HEK293 (cell line): ENCODE results near the gene USP30.

ENCODE experiments used
- CTCF ChIA-PET: fragments of 350-600 bp; formaldehyde crosslinking; extraction: SDS; loops from one replicate; lab custom pipeline; 2021; ENCODE audit warnings: antibody characterized with exemption; lab: Yijun Ruan, JAX
- POLR2A ChIA-PET: fragments of 300-600 bp; formaldehyde crosslinking; extraction: SDS; loops from one replicate; lab custom pipeline; 2020; ENCODE audit warnings: antibody characterized with exemption, inconsistent platforms; lab: Yijun Ruan, JAX
- H3K27ac ChIP-seq: fragments of 200-500 bp; sonication (Bioruptor generic); 2 replicates; pipeline ENCODE4 v1.5.1; 2014; ENCODE audit warnings: low read depth, low read length, control low read depth, inconsistent platforms; ENCODE audit errors: extremely low read depth
- H3K36me3 ChIP-seq, 2 experiments: fragments of 200-500 bp in 1 of 2; sonication (Bioruptor generic) in 1 of 2; 1 replicate in 1 of 2; 2 replicates in 1 of 2; pipeline ENCODE4 v1.5.1; 2014 to 2017; ENCODE audit warnings: inconsistent platforms in 2 of 2, low read length in 2 of 2; ENCODE audit not compliant: control insufficient read depth in 2 of 2, insufficient read depth in 1 of 2
- H3K4me1 ChIP-seq: fragments of 200-500 bp; sonication (Bioruptor generic); 2 replicates; pipeline ENCODE4 v1.5.1; 2014; ENCODE audit warnings: mild to moderate bottlenecking, low read length, inconsistent platforms; ENCODE audit not compliant: control insufficient read depth, insufficient read depth
- H3K4me3 ChIP-seq: 2 replicates; pipeline ENCODE4 v1.5.1; 2011; ENCODE audit warnings: low read depth, mild to moderate bottlenecking, control low read depth, low read length, moderate library complexity
- H3K9me3 ChIP-seq: fragments of 200-500 bp; sonication (Bioruptor generic); 2 replicates; pipeline ENCODE4 v1.5.1; 2014; ENCODE audit warnings: low read depth, low read length, inconsistent platforms; ENCODE audit not compliant: control insufficient read depth, insufficient read depth
- BCL11B ChIP-seq: fragments of 450-650 bp; formaldehyde crosslinking; IDR thresholded peaks from 2 replicates; pipeline ENCODE4 v1.5.1; 2016; ENCODE audit warnings: low read depth, missing biosample characterization, missing genetic modification characterization
- KLF16 ChIP-seq: fragments of 450-650 bp; formaldehyde crosslinking; IDR thresholded peaks from 2 replicates; pipeline ENCODE4 v1.5.1; 2017; ENCODE audit warnings: missing biosample characterization, missing genetic modification characterization
- KLF9 ChIP-seq: fragments of 450-650 bp; formaldehyde crosslinking; IDR thresholded peaks from 2 replicates; pipeline ENCODE4 v1.5.1; 2016; ENCODE audit warnings: missing biosample characterization, missing genetic modification characterization, low read depth
- OVOL3 ChIP-seq: fragments of 450-650 bp; formaldehyde crosslinking; IDR thresholded peaks from 2 replicates; pipeline ENCODE4 v1.5.1; 2016; ENCODE audit warnings: missing biosample characterization, missing genetic modification characterization
- REPIN1 ChIP-seq: fragments of 450-650 bp; formaldehyde crosslinking; IDR thresholded peaks from 2 replicates; pipeline ENCODE4 v1.5.1; 2017; ENCODE audit warnings: missing biosample characterization, missing genetic modification characterization, low read depth
- WT1 ChIP-seq: fragments of 450-650 bp; formaldehyde crosslinking; IDR thresholded peaks from 2 replicates; pipeline ENCODE4 v1.5.1; 2016; ENCODE audit warnings: missing biosample characterization, missing genetic modification characterization
- ZBTB17 ChIP-seq: fragments of 450-650 bp; formaldehyde crosslinking; IDR thresholded peaks from 2 replicates; pipeline ENCODE4 v1.5.1; 2016; ENCODE audit warnings: missing biosample characterization, missing genetic modification characterization
- ZBTB8A ChIP-seq: fragments of 450-650 bp; formaldehyde crosslinking; IDR thresholded peaks from 2 replicates; pipeline ENCODE4 v1.5.1; 2016; ENCODE audit warnings: missing biosample characterization, missing genetic modification characterization
- ZFP41 ChIP-seq: fragments of 450-650 bp; formaldehyde crosslinking; IDR thresholded peaks from 2 replicates; pipeline ENCODE4 v1.5.1; 2016; ENCODE audit warnings: missing biosample characterization, missing genetic modification characterization, borderline replicate concordance
- ZFP69B ChIP-seq: fragments of 450-650 bp; formaldehyde crosslinking; IDR thresholded peaks from 2 replicates; pipeline ENCODE4 v1.5.1; 2016; ENCODE audit warnings: missing biosample characterization, missing genetic modification characterization
- ZNF155 ChIP-seq: fragments of 450-650 bp; formaldehyde crosslinking; IDR thresholded peaks from 2 replicates; pipeline ENCODE4 v1.5.1; 2016; ENCODE audit warnings: missing biosample characterization, missing genetic modification characterization
- ZNF175 ChIP-seq: fragments of 450-650 bp; formaldehyde crosslinking; IDR thresholded peaks from 2 replicates; pipeline ENCODE4 v1.5.1; 2016; ENCODE audit warnings: missing biosample characterization, missing genetic modification characterization
- ZNF350 ChIP-seq: fragments of 450-650 bp; formaldehyde crosslinking; IDR thresholded peaks from 2 replicates; pipeline ENCODE4 v1.5.0; 2017; ENCODE audit warnings: missing biosample characterization, mild to moderate bottlenecking, missing genetic modification characterization
- ZNF423 ChIP-seq: fragments of 450-650 bp; formaldehyde crosslinking; IDR thresholded peaks from 2 replicates; pipeline ENCODE4 v1.5.1; 2016; ENCODE audit warnings: missing biosample characterization, missing genetic modification characterization
- ZNF521 ChIP-seq: fragments of 450-650 bp; formaldehyde crosslinking; IDR thresholded peaks from 2 replicates; pipeline ENCODE4 v1.5.1; 2017; ENCODE audit warnings: missing biosample characterization, mild to moderate bottlenecking, missing genetic modification characterization
- ZNF530 ChIP-seq: fragments of 450-650 bp; formaldehyde crosslinking; IDR thresholded peaks from 2 replicates; pipeline ENCODE4 v1.5.1; 2016; ENCODE audit warnings: low read depth, missing biosample characterization, missing genetic modification characterization
- ZNF544 ChIP-seq: fragments of 450-650 bp; formaldehyde crosslinking; IDR thresholded peaks from 2 replicates; pipeline ENCODE4 v1.5.0; 2017; ENCODE audit warnings: missing biosample characterization, missing genetic modification characterization
- ZNF596 ChIP-seq: fragments of 450-650 bp; IDR thresholded peaks from 2 replicates; pipeline ENCODE4 v1.5.0; 2018; ENCODE audit warnings: missing biosample characterization, mild to moderate bottlenecking, missing genetic modification characterization, moderate library complexity
- TF ChIP-seq, protein P1 (sequence below): fragments of 450-650 bp; formaldehyde crosslinking; IDR thresholded peaks from 2 replicates; pipeline ENCODE4 v1.5.1; 2016; ENCODE audit warnings: missing biosample characterization, missing genetic modification characterization
- TF ChIP-seq, protein P2 (sequence below): fragments of 450-650 bp; formaldehyde crosslinking; conservative IDR thresholded peaks from 2 replicates; pipeline ENCODE4 v1.5.1; 2016; ENCODE audit warnings: low read depth, missing biosample characterization, missing genetic modification characterization
- TF ChIP-seq, protein P3 (sequence below): fragments of 450-650 bp; formaldehyde crosslinking; IDR thresholded peaks from 2 replicates; pipeline ENCODE4 v1.5.1; 2016; ENCODE audit warnings: missing biosample characterization, missing genetic modification characterization
- TF ChIP-seq, protein P4 (sequence below): IDR thresholded peaks from 2 replicates; pipeline ENCODE4 v1.6.1; 2011; ENCODE audit warnings: mild to moderate bottlenecking, low read depth, low read length, borderline replicate concordance
- TF ChIP-seq, protein P5 (sequence below): fragments of 450-650 bp; formaldehyde crosslinking; IDR thresholded peaks from 2 replicates; pipeline ENCODE4 v1.5.1; 2016; ENCODE audit warnings: missing biosample characterization, missing genetic modification characterization

USP30 gene

DNA sequence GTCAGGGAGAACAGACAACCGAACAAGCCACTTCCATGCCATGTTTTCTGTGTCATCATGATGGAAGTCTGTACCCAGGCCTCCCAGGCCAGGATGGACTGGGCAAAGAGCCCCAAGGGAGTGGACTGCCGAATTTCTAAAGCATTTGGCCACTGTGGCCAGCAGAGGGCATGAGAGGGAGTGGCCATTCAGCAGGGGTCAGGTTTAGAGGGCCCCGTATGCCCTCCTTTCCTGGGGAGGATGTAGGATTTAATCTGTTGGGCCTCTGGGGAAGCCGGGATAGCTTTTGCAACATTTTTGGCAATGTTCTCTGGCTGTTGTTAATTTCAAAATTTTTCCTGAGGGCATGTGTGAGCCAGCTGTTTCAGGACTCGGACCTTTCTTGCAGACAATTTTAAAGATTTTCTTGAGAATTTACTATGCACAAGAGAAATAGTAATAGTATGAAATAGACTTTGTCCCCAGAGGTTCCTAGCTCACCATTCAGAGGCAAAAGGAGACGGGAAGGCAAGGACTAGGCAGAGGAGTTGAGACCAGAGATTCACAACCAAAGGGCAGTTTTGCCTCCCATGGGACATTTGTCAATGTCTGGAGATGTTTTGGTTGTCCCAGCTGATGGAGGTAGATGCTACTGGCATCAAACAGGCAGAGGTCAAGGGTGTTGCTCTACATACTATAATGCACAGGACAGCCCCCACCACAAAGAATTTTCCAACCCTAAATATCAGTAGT lies 82.0 kb downstream of the USP30 start:
- CTCF ChIA-PET = interaction anchor here (0.6 to 3.0 kb wide), 13 partner anchors 10 to 1567 kb away, joined by 3 to 13 read pairs (median 3); no protein-coding TSS in a partner anchor
- Histone ChIP-seq H3K4me3 (no peak overlapping the region), H3K4me1 (no peaks in the 10 kb centered on the region), H3K36me3 (no peaks in the 10 kb centered on the region), H3K9me3 (no peaks in the 10 kb centered on the region; the same call in 1 of the 2 replicates), H3K27ac (no peak overlapping the region)
- POLR2A ChIA-PET = interaction anchor here (0.7 kb wide), 1 partner anchor 902 kb away, joined by 3 read pairs; no protein-coding TSS in a partner anchor
- no peak for TF ChIP-seq ZNF175 (tag by site-specific recombination)
- TF ChIP-seq ZFP41 (tag by site-specific recombination) = no peak
- TF ChIP-seq, protein P1, sequence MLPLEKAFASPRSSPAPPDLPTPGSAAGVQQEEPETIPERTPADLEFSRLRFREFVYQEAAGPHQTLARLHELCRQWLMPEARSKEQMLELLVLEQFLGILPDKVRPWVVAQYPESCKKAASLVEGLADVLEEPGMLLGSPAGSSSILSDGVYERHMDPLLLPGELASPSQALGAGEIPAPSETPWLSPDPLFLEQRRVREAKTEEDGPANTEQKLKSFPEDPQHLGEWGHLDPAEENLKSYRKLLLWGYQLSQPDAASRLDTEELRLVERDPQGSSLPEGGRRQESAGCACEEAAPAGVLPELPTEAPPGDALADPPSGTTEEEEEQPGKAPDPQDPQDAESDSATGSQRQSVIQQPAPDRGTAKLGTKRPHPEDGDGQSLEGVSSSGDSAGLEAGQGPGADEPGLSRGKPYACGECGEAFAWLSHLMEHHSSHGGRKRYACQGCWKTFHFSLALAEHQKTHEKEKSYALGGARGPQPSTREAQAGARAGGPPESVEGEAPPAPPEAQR (tag by site-specific recombination) = no peak
- TF ChIP-seq REPIN1 (tag by site-specific recombination) = no peak
- no peak for TF ChIP-seq ZNF350 (tag by site-specific recombination)
- TF ChIP-seq ZNF544 (tag by site-specific recombination) = no peak
- TF ChIP-seq ZNF521 (tag by site-specific recombination) = no peak
- TF ChIP-seq, protein P2, sequence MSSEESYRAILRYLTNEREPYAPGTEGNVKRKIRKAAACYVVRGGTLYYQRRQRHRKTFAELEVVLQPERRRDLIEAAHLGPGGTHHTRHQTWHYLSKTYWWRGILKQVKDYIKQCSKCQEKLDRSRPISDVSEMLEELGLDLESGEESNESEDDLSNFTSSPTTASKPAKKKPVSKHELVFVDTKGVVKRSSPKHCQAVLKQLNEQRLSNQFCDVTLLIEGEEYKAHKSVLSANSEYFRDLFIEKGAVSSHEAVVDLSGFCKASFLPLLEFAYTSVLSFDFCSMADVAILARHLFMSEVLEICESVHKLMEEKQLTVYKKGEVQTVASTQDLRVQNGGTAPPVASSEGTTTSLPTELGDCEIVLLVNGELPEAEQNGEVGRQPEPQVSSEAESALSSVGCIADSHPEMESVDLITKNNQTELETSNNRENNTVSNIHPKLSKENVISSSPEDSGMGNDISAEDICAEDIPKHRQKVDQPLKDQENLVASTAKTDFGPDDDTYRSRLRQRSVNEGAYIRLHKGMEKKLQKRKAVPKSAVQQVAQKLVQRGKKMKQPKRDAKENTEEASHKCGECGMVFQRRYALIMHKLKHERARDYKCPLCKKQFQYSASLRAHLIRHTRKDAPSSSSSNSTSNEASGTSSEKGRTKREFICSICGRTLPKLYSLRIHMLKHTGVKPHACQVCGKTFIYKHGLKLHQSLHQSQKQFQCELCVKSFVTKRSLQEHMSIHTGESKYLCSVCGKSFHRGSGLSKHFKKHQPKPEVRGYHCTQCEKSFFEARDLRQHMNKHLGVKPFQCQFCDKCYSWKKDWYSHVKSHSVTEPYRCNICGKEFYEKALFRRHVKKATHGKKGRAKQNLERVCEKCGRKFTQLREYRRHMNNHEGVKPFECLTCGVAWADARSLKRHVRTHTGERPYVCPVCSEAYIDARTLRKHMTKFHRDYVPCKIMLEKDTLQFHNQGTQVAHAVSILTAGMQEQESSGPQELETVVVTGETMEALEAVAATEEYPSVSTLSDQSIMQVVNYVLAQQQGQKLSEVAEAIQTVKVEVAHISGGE (tag by site-specific recombination) = no peak
- no peak for TF ChIP-seq ZBTB17
- TF ChIP-seq ZBTB8A (tag by site-specific recombination) = no peak
- no peak for TF ChIP-seq BCL11B (tag by site-specific recombination)
- no peak for TF ChIP-seq OVOL3
- no peak for TF ChIP-seq WT1 (tag by site-specific recombination)

DNA sequence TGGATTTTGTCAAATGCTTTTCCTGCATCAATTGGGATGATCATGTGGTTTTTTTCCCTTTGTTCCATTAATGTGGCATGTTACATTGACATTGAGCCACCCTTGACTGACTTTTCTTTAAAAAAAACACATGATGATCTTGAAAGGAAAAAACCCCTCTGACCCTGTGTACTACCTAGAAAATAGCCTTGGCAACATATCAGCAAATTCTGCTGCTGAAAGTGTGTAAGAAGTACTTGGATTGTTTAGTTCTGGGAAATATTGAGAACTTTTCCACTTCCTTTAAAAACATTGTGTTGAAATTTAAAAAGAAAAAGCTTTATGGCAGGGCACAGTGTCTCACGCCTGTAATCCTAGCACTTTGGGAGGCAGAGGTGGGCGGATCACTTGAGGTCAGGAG lies 84.7 kb downstream of the USP30 start:
- Histone ChIP-seq H3K4me3 (no peak overlapping the region), H3K4me1 (no peaks in the 10 kb centered on the region), H3K36me3 (no peaks in the 10 kb centered on the region), H3K27ac (no peak overlapping the region), H3K9me3 (no peaks in the 10 kb centered on the region; the same call in 1 of the 2 replicates)
- ChIA-PET POLR2A (interaction anchor here (1.3 kb wide), 1 partner anchor 17 kb away, joined by 3 read pairs; no protein-coding TSS in a partner anchor), CTCF (interaction anchor here (1.7 kb wide), 1 partner anchor 25 kb away, joined by 4 read pairs; no protein-coding TSS in a partner anchor)
- TF ChIP-seq ZNF423 (no peak), KLF9 (no peak), KLF16 (tag by site-specific recombination) (no peak), ZFP69B (no peak), ZNF155 (no peak), ZNF596 (tag by site-specific recombination) (no peak), ZNF530 (tag by site-specific recombination) (no peak)
- TF ChIP-seq, protein P3, sequence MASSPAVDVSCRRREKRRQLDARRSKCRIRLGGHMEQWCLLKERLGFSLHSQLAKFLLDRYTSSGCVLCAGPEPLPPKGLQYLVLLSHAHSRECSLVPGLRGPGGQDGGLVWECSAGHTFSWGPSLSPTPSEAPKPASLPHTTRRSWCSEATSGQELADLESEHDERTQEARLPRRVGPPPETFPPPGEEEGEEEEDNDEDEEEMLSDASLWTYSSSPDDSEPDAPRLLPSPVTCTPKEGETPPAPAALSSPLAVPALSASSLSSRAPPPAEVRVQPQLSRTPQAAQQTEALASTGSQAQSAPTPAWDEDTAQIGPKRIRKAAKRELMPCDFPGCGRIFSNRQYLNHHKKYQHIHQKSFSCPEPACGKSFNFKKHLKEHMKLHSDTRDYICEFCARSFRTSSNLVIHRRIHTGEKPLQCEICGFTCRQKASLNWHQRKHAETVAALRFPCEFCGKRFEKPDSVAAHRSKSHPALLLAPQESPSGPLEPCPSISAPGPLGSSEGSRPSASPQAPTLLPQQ (tag by site-specific recombination) = no peak
- TF ChIP-seq, protein P4, sequence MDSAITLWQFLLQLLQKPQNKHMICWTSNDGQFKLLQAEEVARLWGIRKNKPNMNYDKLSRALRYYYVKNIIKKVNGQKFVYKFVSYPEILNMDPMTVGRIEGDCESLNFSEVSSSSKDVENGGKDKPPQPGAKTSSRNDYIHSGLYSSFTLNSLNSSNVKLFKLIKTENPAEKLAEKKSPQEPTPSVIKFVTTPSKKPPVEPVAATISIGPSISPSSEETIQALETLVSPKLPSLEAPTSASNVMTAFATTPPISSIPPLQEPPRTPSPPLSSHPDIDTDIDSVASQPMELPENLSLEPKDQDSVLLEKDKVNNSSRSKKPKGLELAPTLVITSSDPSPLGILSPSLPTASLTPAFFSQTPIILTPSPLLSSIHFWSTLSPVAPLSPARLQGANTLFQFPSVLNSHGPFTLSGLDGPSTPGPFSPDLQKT = no peak
- TF ChIP-seq, protein P5, sequence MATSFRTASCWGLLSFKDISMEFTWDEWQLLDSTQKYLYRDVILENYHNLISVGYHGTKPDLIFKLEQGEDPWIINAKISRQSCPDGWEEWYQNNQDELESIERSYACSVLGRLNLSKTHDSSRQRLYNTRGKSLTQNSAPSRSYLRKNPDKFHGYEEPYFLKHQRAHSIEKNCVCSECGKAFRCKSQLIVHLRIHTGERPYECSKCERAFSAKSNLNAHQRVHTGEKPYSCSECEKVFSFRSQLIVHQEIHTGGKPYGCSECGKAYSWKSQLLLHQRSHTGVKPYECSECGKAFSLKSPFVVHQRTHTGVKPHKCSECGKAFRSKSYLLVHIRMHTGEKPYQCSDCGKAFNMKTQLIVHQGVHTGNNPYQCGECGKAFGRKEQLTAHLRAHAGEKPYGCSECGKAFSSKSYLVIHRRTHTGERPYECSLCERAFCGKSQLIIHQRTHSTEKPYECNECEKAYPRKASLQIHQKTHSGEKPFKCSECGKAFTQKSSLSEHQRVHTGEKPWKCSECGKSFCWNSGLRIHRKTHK (tag by site-specific recombination) = no peak
